PC-3 (cell line): ENCODE measurements around the gene RERE. TPM values are rescaled to one million over a fixed set of nuclear protein-coding genes. Genes with fewer than 3 reads are reported as not detected.
A peak's percentile ranks its signal among the peaks of the same experiment; 100 is the strongest.

Experiments
- ATAC-seq: fragments of 200-7000 bp; cut with Tn5 transposase; 2 replicates; pipeline ENCODE4 v1.9.1; 2020; ENCODE audit warnings: mild to moderate bottlenecking, moderate library complexity
- BruUV-seq: library from RNA; stranded (reverse); fragments of 400-500 nt; replicated peaks from 2 replicates; lab custom pipeline; 2021; lab: Mats Ljungman, UMichigan
- CTCF ChIA-PET: fragments of 300-600 bp; sonication (Branson Sonifier 250); formaldehyde crosslinking; loops from one replicate; lab custom pipeline; 2022; ENCODE audit warnings: antibody characterized with exemption; lab: Charles Lee
- POLR2A ChIA-PET: fragments of 300-600 bp; sonication (Branson Sonifier 250); formaldehyde crosslinking; loops from one replicate; lab custom pipeline; 2022; ENCODE audit warnings: antibody characterized with exemption; ENCODE audit not compliant: unreplicated experiment; lab: Charles Lee
- DNase-seq: peaks from one replicate; pipeline ENCODE4 v3.0.0-alpha.2; 2015
- H2AFZ ChIP-seq: fragments of 300-600 bp; sonication (generic); 2 replicates; pipeline ENCODE4 v1.6.0; 2016; ENCODE audit warnings: antibody characterized with exemption, low read length
- H3F3A ChIP-seq: fragments of 300-600 bp; sonication (generic); one replicate; pipeline ENCODE4 v1.6.0; 2017; ENCODE audit warnings: antibody characterized with exemption, low read length, control low read depth, mild to moderate bottlenecking; ENCODE audit not compliant: unreplicated experiment
- H3K27ac ChIP-seq: fragments of 300-600 bp; sonication (generic); 2 replicates; pipeline ENCODE4 v1.5.1; 2016; ENCODE audit warnings: mild to moderate bottlenecking, low read length
- H3K27me3 ChIP-seq: fragments of 300-600 bp; sonication (generic); 2 replicates; pipeline ENCODE4 v1.6.1; 2016; ENCODE audit warnings: low read length, mixed read lengths
- H3K36me3 ChIP-seq: fragments of 300-600 bp; sonication (generic); 2 replicates; pipeline ENCODE4 v1.6.1; 2016; ENCODE audit warnings: low read depth, mixed run types, low read length, mixed read lengths
- H3K4me1 ChIP-seq: fragments of 300-600 bp; sonication (generic); 2 replicates; pipeline ENCODE4 v1.5.1; 2016; ENCODE audit warnings: low read length; ENCODE audit not compliant: insufficient read depth
- H3K4me2 ChIP-seq: fragments of 300-600 bp; sonication (generic); 2 replicates; pipeline ENCODE4 v1.6.0; 2016; ENCODE audit warnings: low read length
- H3K4me3 ChIP-seq: fragments of 300-600 bp; sonication (generic); 2 replicates; pipeline ENCODE4 v1.5.1; 2016; ENCODE audit warnings: mild to moderate bottlenecking, low read length, mixed read lengths
- H3K79me2 ChIP-seq: fragments of 300-600 bp; sonication (generic); 2 replicates; pipeline ENCODE4 v1.6.1; 2017; ENCODE audit warnings: low read length, mixed read lengths
- H3K9ac ChIP-seq: fragments of 300-600 bp; sonication (generic); 2 replicates; pipeline ENCODE4 v1.6.0; 2016; ENCODE audit warnings: mild to moderate bottlenecking, low read length
- H3K9me2 ChIP-seq: fragments of 300-600 bp; sonication (generic); replicated peaks from 2 replicates; pipeline ENCODE4 v1.6.1; 2016; ENCODE audit warnings: mixed run types, low read length, mixed read lengths
- H3K9me3 ChIP-seq: fragments of 300-600 bp; sonication (generic); 2 replicates; pipeline ENCODE4 v1.6.1; 2016; ENCODE audit warnings: low read length, mixed read lengths
- H4K20me1 ChIP-seq: fragments of 300-600 bp; sonication (generic); 2 replicates; pipeline ENCODE4 v1.6.1; 2016; ENCODE audit warnings: low read length, mixed read lengths
- CTCF ChIP-seq: fragments of 300-600 bp; sonication (generic); conservative IDR thresholded peaks from 2 replicates; pipeline ENCODE4 v1.5.1; 2017; ENCODE audit warnings: antibody characterized with exemption, low read depth, mild to moderate bottlenecking, low read length
- EZH2 ChIP-seq: fragments of 300-600 bp; sonication (generic); IDR thresholded peaks from one replicate; pipeline ENCODE4 v1.6.1; 2017; ENCODE audit warnings: antibody characterized with exemption, mild to moderate bottlenecking, low read length; ENCODE audit not compliant: unreplicated experiment
- EZH2phosphoT487 ChIP-seq: fragments of 300-600 bp; sonication (generic); IDR thresholded peaks from 2 replicates; pipeline ENCODE4 v1.6.1; 2018; ENCODE audit warnings: mild to moderate bottlenecking, antibody characterized with exemption, low read length, borderline replicate concordance
- intact Hi-C: fragments of 100-400 bp; cut with micrococcal nuclease; formaldehyde crosslinking; loops from 2 replicates; pipeline ENCODE4 v1.9.0; 2023
- total RNA-seq: library from RNA; depleted of rRNA; stranded (reverse); fragments of >200 nt; gene quantifications from 2 replicates; pipeline ENCODE4 v1.2.3, GENCODE V29; 2014

RERE gene
- total RNA-seq, 1 experiment from 2014 or later: 24.2 TPM

DNA sequence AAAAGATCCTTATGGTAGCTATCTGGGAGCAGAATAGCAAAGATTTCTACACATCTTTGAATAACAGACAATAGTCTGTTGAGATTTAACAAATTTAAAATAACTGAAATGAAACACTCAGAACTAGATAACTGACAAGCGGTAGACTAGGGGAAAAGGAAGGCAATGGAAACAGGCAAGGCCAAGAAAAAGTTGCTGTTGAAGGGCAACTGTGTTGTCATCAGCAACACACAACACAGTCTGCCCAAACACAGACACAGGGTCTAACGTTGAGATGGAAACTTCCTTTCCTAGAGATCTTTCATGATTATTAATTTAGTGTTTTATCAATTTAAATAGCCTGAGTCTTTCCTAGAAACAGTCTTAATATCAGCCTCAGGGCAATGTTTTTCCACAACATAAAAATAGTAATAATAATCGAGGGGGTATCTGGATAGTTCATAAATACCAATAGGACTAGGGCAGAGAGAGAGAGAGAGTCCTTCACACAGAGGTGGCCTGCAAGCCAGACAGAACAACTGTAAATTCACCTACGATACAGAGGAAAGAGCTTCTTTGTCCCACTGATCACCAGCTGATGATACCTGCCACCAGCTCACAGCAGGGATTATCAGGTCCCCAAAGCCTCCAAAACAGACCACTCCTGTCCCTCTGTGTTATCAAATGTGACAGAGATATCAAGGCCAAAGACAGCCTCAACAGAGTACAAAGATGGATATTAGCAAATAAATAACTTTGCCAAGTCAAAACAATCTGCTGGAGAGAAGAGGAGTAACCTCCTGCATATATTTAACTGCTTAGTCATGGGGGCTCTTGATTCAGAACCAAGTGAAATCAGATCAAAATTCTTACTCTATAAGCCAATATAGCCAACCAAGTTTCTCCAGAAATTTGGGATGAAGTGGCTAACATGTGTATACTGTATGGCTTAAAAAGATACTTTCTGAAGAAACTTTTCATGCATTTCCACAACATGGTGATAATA is 254.3 kb downstream of the RERE start:
- no TSS peak for BruUV-seq
- ATAC-seq (peak; percentile 62), DNase-seq (peak; percentile 45)
- ChIA-PET CTCF (interaction anchor here (0.5 to 0.6 kb wide), 3 partner anchors 14 to 278 kb away, joined by 3 to 5 read pairs (median 3); no protein-coding TSS in a partner anchor), POLR2A (no interaction called here)
- Histone ChIP-seq H3K4me3 (no peak overlapping the region), H3K9ac (no peak overlapping the region), H3K79me2 (peaks cover 5% of the 10 kb centered on the region; the same call in 1 of the 2 replicates), H3F3A (no peaks in the 10 kb centered on the region), H3K27me3 (no peaks in the 10 kb centered on the region), H3K9me2 (no peaks in the 10 kb centered on the region), H2AFZ (no peak overlapping the region), H3K4me2 (peak overlapping the region; percentile 0; the same call in 1 of the 2 replicates), H3K27ac (no peak overlapping the region), H3K36me3 (no peaks in the 10 kb centered on the region), H3K4me1 (peaks cover 14% of the 10 kb centered on the region), H4K20me1 (no peaks in the 10 kb centered on the region), H3K9me3 (no peaks in the 10 kb centered on the region)
- intact Hi-C loops: no loop called here
- TF ChIP-seq CTCF: no peak
- TF ChIP-seq EZH2: no peak
- TF ChIP-seq EZH2phosphoT487: no peak

GRCh38 chr1:8562222-8562621 is 255.2 kb downstream of the RERE start:
- H3K27ac ChIP-seq: no peak overlapping the region
- H3K4me3 ChIP-seq: no peak overlapping the region
- no peak overlapping the region for H2AFZ ChIP-seq
- no peaks in the 10 kb centered on the region for H3K9me2 ChIP-seq
- no peaks in the 10 kb centered on the region for H3K36me3 ChIP-seq
- TF ChIP-seq CTCF (no peak), EZH2 (no peak), EZH2phosphoT487 (no peak)
- peaks cover 5% of the 10 kb centered on the region; the same call in 1 of the 2 replicates for H3K79me2 ChIP-seq
- H3F3A ChIP-seq: no peaks in the 10 kb centered on the region
- DNase-seq (no peak), ATAC-seq (no peak)
- no TSS peak for BruUV-seq
- intact Hi-C loops: no loop called here
- no peak overlapping the region for H3K4me2 ChIP-seq
- no peaks in the 10 kb centered on the region for H3K9me3 ChIP-seq
- ChIA-PET CTCF (interaction anchor here (0.7 kb wide), 1 partner anchor 193 kb away, joined by 3 read pairs; no protein-coding TSS in a partner anchor), POLR2A (interaction anchor here (0.7 kb wide), 1 partner anchor 165 kb away, joined by 4 read pairs; no protein-coding TSS in a partner anchor)
- H3K27me3 ChIP-seq: no peaks in the 10 kb centered on the region
- H3K9ac ChIP-seq: no peak overlapping the region
- no peaks in the 10 kb centered on the region for H4K20me1 ChIP-seq
- H3K4me1 ChIP-seq: peaks cover 14% of the 10 kb centered on the region
